HG03196 (cell line): Measurements from ENCODE around the gene XCL1.

Experiments
- ATAC-seq: cut with Tn5 transposase; IDR thresholded peaks from one replicate; pipeline ENCODE4 v1.9.1; 2021; ENCODE audit not compliant: unreplicated experiment

XCL1 gene

DNA sequence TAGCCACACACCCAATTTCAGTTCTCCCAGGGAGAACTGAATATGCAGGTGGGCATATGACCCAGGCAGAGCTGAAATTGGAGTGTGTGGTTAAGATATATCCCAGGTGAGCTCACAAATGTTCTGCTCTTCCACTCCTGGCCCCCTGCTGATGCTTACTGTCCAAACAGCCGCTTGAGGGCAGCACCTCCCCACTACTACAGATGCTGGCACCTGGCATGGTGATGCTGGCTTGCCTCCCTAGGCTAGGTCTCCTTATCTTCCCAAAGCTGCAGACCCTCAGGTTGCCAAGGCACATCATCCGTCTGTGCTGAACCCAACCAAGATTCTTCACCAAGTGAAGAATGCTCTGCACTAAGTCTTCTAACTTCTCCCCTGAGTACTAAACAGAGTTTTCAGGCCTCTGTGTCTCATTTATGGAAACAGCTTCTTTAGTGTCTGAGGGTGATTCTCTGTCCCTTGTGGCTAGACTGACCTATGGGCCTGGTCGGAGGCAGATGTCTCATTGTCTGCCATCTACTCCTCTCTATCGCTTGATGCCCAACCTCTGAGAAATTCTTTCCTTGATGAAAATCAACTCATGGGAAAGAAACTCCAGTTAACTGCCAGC is 27.2 kb downstream of the XCL1 start:
- no peak for ATAC-seq

DNA sequence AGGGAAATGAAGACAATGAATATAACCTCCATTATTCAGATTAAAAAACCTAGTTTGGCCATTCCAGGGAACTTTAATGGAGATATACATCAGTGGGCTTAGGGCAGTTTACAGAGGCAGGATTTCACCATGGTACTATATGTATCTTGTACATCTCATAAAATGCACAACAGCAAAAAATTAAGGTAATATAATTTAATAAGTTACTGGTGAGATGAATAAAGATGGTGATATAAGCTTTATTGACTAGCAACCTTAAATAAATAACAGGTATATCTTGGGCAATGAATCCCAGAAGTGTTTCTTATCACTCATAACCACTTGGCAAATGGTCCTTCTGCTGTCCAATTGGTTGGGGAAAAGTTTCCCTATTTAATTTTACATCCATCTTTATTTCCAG is 29.0 kb downstream of the XCL1 start:
- no peak for ATAC-seq

DNA sequence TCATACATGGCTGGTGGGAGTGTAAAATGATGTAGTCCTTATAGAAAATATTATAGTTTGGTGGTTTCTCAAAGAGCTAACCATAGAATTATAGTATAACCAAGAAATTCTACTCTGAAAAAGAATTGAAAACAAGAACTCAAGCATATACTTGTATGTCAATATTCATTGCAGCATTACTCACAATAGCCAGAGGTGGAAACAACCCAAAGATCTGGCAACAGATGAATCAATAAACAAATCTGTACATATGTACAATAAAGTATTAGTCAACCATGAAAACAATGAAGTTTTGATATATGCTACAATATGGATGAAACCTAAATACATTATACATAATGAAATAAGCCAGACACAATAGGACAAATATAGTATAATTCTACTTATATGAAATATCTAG is 29.7 kb downstream of the XCL1 start:
- ATAC-seq, result no peak

DNA sequence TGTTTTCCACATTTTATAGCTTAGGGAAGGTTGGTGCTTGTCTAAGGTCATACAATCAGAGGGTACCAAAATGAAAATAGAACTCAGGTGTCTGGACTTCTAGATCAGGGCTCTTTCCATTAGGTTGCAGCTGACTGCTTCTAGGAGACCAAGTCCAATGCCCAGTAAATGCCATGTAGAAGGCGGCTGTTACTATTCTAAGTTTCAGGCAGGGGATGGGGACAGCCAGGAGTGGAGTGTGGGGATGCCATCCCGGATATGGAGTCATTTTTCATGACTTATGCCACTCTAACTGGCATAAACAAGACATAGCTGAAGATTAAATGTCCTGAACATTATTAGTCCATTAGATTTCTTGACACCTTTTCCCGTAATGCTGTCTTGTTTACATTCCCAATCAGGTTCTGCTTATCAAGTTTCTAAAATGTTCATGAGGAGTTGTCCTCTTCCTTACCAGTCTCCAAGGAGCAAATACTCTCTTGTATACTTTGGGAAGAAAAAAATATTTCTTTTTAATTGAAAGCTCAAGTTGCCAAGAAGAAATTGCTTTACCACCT is 31.5 kb downstream of the XCL1 start:
- no peak for ATAC-seq

DNA sequence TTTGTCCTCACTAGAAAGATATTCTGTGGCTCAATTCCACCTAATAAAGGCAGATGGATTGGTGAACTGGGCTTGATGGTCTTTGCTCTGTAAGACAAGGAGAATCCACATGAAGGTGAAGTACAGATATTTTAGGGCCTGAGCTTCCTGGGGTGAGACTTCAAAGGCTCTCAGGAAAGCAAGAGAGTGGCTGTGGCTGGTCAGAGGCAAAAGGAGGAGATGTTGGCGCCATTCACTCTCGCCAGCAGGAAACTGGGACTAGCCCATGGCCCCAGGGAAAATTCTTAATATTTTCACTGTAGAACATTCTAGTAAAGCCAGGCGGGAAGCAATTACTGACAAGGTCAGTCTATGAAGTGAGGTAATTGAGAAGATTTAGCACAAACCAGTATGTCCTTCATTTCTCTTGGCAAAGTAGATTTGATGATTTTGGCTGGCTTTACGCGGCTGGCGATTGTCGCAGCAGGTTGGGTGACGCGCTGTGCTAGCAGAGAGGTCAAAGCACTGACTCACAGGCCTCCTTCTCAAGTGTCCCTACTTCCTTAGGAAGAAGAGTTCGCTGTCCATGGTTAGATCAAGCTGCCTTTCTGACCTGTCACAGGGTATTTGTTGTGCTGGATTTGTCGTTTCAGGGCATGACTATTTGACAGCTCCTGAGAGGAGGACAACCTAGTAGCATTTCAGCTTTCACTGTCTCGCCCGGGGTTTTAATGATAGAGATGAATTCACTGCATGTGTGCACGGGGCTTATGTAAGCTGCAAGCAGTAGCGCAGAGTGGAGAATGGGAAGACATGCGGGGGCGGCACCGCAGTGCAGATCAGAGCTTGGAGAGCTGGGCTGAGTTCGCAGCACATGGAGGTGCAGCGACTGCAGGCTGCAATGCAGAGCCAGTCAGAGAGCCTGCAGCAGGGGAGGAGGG is 32.7 kb downstream of the XCL1 start:
- ATAC-seq, result no peak

DNA sequence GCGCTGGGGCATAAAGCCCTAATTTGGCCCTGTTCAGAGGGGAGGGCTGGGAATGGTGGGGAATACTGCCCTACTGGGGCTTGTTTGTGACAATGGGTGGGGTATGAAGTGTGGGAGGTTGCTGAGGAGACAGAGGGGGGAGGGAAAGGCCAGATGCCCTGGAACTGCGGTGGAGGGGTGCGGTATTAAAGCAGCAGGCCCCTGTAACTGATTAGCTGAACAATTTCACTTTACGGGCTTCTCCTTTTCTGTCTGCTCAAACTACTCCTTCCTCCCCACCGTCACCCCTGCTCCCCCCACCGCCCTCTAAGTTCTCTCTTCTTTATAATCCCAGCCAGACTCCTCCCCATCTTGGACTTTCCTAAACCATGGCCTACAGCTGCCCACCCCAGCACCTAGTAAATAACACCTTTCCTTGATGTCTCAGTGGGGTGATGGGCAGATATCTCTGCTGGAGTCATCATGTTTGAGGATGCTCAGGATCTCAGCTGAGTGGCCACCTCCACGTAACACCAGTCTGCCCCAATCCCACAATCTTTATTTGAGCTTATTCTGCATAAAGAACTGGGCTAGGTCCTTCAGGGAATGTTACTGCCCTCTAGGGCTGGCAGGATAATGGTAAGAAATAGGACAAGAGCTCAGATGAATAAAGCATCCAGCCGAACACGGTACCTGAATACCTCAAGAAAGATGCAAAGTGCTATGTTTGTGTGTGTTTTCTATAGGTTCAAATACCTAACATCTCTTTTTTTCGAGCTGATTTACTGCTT is 33.5 kb downstream of the XCL1 start:
- no peak for ATAC-seq

DNA sequence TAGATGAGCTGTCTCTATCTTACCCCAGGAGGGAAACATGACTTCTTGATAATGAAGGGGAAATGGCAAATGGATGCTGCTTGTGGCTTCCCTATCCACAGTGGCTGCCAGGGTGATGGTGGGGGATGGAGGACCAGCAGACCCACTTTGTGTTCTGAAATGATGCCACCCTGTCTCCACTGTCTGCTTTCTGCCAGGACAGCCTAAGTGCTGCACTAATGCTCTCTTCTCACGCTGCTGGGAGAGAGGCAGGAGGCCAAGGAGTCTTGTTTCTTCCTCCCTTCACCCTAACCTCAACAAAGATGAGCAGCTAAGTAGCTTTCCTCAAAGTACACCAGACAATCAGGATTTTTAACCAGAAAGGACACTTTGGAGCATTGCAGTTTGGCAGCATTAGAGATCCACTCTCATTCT is 36.6 kb downstream of the XCL1 start:
- no peak for ATAC-seq

DNA sequence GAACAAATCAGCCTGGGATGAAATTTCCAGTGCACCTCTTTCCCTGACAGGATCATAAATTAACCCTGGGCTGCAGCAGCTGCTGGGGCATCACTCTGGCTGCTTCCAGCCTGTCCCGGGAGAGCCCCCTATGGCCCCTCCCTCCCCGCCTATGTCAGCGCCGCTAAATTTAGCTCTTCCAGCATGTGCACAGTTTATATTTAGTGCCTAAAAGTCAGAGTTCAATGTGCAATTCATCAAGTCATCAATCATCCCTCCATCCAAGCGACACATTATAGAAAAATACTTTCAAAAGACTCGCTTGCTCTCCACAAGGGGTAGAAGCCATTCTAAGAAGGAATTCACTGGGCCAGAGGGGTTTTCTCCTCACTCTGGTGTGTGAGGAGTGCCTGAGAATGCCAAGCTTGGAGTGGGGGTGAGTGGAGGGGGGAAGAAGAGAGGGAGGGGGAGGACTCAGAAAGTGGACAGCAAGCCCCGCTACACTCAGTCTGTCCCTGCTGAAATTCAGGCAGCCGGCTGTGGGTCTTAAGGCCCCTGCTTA is 37.4 kb downstream of the XCL1 start:
- no peak for ATAC-seq

DNA sequence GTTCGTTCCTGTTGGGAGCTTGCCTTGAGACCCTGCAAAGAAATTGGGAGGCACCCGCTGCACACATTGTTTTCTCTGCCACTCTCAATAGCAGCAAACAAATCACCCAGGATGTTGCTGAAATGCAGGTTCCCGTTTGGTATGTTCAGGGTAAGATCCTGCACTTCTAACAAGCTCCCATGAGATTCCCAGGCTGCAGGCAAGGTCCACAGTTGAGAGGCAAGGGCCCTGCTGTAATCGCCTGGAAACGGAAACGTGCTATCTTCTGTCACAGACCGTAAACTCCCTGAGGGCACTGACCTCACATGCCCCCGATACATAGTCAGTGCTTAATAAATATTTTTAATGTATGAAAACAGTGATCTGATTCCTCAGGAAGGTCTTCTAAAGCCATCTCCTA is 37.8 kb downstream of the XCL1 start:
- ATAC-seq, result no peak

DNA sequence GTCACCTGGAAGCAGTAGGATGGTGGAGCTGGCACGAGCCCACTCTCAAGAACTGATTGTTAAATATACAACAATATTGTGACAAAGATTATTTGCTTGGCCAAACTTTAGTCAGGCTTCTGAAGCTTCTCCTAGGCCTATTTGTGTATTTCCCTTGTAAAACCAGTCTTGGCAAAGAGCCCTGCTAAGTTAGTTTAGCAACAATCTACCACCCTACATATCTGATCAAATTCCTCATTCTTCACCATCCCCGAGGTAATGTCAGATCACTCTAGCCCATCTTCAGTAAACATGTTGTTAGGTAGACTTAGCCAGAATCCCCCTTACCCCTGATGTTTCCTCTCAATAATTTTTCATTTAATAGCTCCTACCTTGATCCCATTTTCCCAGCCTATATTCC is 39.6 kb downstream of the XCL1 start:
- ATAC-seq, result no peak

DNA sequence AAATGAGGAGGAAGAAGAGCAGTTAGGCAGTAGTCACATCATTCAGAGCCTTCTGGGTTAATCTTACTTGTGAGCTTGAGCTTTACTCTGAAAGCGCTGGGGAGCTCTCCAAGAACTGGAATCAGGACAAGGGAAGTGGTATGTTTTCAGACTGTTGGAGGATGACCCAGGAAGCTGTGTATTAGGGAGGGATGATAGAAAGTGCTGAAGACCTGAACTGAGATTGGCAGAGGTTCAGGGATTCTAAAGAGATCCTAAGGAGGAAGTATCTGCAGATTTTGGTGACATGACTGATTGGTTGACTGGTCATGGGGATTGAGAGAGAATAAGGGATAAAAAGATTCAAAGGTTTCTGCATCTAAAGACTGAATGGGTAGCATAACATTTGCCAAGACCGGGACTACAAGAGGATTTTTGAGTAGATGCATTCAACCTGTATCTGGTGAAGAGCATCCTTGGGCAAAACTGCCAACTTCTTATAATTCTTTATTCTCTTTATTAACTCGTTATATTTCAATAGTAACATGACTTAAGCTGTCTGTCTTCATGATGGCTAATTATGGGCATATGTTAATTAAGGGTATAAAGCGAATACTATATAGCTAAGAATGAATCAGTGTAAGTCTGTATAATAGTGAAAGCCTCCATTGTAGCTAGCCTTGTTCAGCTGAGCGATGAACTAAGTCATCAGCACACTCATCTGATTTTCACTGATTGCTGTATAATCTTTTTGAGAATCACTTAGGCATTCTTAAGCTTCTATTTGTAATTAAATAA is 41.8 kb downstream of the XCL1 start:
- ATAC-seq, result no peak

DNA sequence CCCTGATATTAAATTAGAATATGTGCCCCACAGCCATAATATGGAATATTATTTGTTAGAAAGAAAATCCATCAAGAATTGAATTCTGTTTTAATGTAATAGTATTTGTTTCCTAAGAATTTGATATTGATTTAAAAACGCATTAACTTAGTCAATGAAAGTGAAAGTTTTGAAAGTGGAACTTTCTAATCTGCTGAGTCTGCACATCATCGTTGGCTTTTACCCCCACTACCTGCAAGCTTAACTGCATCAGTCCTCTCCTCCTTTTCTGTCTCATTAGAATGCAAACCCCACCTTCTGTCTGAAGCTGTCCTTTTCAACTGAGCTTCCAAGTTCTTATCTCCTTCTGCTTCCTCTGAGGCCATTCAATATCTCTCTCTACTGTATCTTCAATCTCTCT is 42.5 kb downstream of the XCL1 start:
- ATAC-seq, result no peak

DNA sequence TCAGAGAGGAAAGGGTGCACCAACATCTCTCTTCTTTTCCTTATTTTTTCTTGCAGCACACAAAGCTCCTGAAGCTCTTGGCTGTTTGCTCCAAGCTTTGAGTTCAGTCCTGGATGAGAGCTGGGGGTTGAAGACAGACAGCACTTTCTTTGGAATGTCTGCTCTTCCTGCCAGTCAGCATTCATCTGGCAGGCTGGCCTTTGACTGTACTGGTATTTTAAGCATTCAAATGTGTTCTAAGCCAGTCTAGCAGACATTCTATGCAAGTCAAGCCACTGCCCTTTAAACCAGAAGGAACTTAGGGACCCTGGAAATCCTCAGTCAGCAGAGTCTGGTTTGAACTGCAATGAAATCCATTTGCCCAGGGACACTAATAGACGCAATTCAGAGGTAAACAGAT is 45.0 kb downstream of the XCL1 start:
- ATAC-seq, result no peak

DNA sequence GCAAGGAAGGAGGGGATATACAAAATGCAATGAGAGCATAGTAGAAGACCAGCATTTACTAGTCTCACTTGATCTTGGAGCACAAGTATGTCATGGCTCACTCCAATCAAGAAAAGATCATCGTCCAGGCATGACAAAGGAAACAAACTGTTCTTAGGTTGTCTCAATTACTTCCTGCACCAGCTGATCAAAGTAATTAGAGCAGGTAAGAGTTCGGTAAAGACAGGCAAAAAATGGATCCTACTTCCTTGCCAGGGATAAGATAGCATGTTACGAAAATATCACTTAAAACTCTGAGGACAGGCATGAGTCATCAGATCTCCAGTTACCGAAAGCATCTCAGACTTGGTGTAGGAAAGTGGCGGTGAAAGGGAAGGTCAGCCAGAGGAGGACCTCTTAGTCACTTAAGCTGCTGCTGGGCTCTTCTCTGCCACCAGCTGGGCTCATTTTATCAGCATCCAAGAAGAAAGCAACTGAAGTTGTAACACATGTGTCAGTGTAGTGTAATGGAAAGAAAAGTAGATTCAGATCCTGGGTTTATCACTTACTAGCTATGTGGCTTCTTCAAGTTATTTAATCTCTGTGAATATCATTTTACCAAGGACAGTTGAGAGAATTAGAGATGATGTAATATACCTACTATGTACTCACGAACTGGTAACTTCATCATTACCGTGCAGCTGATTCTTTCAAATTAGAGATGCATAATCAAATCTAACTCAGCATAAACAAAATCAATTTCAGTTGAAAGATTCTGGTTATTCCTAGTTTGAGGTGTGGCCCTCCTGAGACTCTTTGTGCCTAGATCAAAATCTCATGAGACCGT is 46.8 kb downstream of the XCL1 start:
- ATAC-seq, result no peak

DNA sequence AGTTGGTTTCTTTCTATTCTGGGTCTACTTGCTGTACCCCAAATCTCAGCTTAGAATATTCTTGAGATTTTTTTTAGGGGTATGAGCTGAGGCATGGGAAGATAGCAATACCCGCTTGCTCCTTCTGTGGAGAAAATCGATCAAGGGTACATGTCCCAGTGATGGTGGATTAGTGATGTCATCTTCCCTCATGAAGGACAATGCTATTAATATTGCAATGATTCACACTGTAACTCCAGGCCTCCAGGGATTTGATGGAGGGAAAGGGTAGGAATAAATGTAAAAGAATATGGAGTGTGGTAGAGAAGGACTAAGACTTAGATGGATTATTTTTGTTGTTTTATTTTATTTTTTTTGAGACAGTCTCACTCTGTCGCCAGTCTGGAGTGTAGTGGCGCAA is 47.4 kb downstream of the XCL1 start:
- no peak for ATAC-seq

DNA sequence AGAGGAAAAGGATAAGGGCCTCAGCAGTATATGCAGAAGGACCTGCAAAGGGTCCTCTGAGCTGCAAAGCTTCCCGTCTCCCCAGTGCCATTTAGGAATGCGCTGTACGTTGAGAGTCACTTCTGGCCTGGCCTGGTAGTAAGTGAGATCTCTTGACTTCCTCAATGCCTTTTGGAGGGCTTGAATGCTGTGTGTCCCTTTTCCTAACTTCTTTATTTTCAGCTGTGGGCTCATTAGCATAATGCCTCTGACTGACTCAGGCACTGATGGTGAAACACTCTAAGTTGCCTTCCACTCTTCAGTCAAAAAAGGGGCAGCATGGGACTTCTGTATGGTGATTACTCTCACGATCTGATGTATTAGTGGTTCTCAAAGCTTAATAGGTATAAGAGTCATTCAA is 49.9 kb downstream of the XCL1 start:
- no peak for ATAC-seq

DNA sequence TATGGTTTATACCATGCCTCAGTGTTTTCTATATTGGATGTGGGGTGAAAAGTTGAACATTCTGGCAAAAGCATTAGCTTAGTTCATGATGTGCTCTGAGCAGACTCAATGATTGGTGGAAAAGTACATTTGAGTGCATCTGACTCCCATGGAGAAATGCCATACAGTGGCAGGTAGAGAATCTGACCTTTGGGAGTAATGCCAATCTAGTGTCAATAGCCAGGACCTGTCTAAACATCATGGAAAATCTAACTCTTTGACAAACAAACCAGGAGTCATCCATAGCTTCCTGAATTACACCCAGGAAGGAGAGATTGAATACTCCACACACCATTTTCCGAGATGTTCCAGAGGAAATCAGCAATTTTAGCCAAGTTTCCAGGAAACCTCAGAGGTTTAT is 51.0 kb downstream of the XCL1 start:
- ATAC-seq, result no peak

DNA sequence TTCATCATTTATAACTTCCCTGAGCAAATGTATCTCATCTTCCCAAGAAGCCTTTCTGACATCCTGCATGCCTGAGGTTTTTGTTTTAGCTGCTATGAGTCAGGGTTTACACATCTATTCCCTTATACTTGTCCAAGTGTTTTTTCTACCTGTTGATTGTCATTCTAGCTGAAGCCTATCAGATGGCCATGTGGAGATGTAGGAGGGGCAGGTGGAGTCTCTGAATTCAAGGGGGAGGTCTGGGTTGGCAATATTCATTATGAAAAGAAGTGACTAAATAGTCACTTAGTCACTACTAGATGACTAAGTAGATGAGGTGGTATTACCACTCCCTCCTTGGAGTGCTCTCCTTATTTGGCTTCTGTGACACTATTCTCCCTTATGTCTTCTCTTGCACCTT is 52.4 kb downstream of the XCL1 start:
- ATAC-seq, result no peak

DNA sequence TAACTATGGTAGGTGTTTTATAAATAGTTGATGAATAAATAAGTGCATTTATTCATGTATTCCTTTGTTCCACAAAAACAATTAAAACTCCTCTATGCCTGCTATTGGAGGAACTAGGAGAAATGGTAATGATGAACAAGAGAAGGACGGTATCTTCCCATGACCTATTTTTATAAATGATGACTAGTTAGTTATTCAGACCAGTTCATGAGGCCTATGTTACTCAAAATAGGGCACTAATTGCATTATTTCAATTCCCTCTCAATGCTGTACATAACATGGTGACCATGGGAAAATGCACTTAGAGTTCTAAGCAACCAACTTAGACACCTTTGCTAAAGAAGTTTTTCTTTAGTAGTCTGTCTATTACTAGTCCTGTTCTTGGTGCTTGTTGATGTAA is 53.1 kb downstream of the XCL1 start:
- no peak for ATAC-seq
